Measurements from ENCODE around the gene GPER1. TPM values are rescaled to one million over a fixed set of nuclear protein-coding genes. Genes with fewer than 3 reads are reported as not detected.

The GPER1 gene
- total RNA-seq, 1 experiment from 2014 or later = 1.2 TPM

- Histone ChIP-seq H3K4me2 (ENCODE audit: low read length) (no peak overlapping the region), H3K9me3 (ENCODE audit: control insufficient read depth in 1 of 2, insufficient read depth in 1 of 2, low read depth in 1 of 2, low read length in 2 of 2) (no peaks in the 10 kb centered on the region), H3K4me1 (ENCODE audit: control insufficient read depth in 1 of 2, insufficient read depth in 2 of 2, low read length in 2 of 2) (0 out of 4 replicates have a peak, but pooled peaks cover 0 to 2% of the 10 kb centered on the region in 2 experiments), H3K9me2 (ENCODE audit: insufficient read depth) (no peaks in the 10 kb centered on the region), H3K36me3 (ENCODE audit: control insufficient read depth in 1 of 2, insufficient read depth in 2 of 2, low read length in 2 of 2) (no peaks in the 10 kb centered on the region), H4K20me1 (ENCODE audit: insufficient read depth) (no peaks in the 10 kb centered on the region), H3K4me3 (replicated peaks in 1 of 2; ENCODE audit: low read depth in 1 of 2, low read length in 2 of 2) (no peak overlapping the region), H3K9ac (ENCODE audit: low read length) (no peak overlapping the region), H2AFZ (ENCODE audit: low read depth, low read length, poor library complexity, severe bottlenecking) (no peak overlapping the region), H3K27ac (ENCODE audit: low read depth, low read length) (no peak overlapping the region), H3K27me3 (ENCODE audit: insufficient read depth, low read length) (no peaks in the 10 kb centered on the region), H3K79me2 (ENCODE audit: insufficient read depth, low read length) (peaks cover 3% of the 10 kb centered on the region; the same call in 1 of the 2 replicates)
- ATAC-seq (no peak), DNase-seq (ENCODE audit: low read depth, low spot score) (no peak)
- ChIA-PET POLR2A (no interaction called here), CTCF (no interaction called here), RAD21 (ENCODE audit: low non-redundant PET in 1 of 2, low total read pairs in 2 of 2, uncharacterized antibody in 2 of 2, unreplicated experiment in 2 of 2) (no interaction called here)
- intact Hi-C loops (cut with micrococcal nuclease) = loop anchor here (10.0 kb wide), 1 partner anchor 159 kb away; no protein-coding TSS in a partner anchor
- no peak for TF ChIP-seq ATF3 (IDR thresholded peaks at IDR 0.05)
- no peak for TF ChIP-seq POLR2AphosphoS5 (IDR thresholded peaks at IDR 0.05; ENCODE audit: low read depth, low read length)
- no peak for TF ChIP-seq SRF (IDR thresholded peaks at IDR 0.05; ENCODE audit: low read depth)
- TF ChIP-seq SIN3A (IDR thresholded peaks at IDR 0.05; ENCODE audit: low read depth) = no peak
- no peak for TF ChIP-seq ELF1 (IDR thresholded peaks at IDR 0.05; ENCODE audit: borderline replicate concordance, low read depth)
- TF ChIP-seq YY1 (IDR thresholded peaks at IDR 0.05; ENCODE audit: extremely low read depth, insufficient replicate concordance, low read depth, low read length) = no peak
- no peak for TF ChIP-seq JUND (IDR thresholded peaks at IDR 0.05)
- TF ChIP-seq CEBPB (IDR thresholded peaks at IDR 0.05; ENCODE audit: low read depth) = no peak
- TF ChIP-seq CTCF (IDR thresholded peaks at IDR 0.05 in 2 of 3, conservative IDR thresholded peaks at IDR 0.05 in 1 of 3; ENCODE audit: borderline replicate concordance in 1 of 3, insufficient read depth in 1 of 3, low read depth in 2 of 3, low read length in 2 of 3) = no peak
- TF ChIP-seq FOSL1 (IDR thresholded peaks at IDR 0.05; ENCODE audit: low read depth) = no peak
- TF ChIP-seq EZH2phosphoT487 (IDR thresholded peaks at IDR 0.05; ENCODE audit: borderline replicate concordance) = no peak
- TF ChIP-seq EGR1 (IDR thresholded peaks at IDR 0.05; ENCODE audit: low read depth) = no peak
- TF ChIP-seq REST (IDR thresholded peaks at IDR 0.05; ENCODE audit: low read depth) = no peak
- no TSS peak for BruUV-seq (replicated peaks)
These were observed 24.6 kb upstream of the GPER1 start for GRCh38 chr7:1063361-1063760.
